Measurements from ENCODE around the gene NMT2.

DNA sequence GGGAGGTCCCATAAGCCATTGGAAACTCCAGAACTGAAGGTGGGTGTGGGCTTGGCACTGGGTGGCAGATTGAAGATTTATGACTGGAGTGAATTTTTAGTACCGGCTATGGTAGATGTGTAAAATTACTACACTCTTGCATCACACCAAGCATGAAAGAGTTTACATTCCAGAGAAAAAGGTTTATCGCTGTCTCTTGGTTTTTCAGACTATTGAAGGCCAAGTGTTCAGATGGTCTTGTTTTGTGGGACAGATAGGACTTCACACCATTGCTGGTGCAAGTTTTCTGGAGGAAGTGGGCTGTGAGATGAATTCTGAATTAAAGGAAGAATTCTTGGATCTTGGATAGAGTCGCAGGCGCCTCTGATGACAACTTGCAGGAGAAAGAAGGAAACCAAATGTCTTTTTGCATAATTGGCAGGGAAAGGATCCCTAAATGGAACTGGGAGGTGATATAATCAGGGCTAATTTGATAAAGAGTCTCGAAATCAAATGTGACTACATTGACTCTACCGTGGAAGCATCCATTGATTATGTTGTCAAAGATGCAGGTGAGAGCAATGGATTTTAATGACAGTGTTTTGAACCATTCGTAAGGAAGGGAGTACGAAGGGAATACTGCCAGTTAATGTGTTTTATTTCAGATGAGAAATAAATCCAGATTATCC is 14.2 kb upstream of the NMT2 start:
- TF ChIP-seq, protein P1, sequence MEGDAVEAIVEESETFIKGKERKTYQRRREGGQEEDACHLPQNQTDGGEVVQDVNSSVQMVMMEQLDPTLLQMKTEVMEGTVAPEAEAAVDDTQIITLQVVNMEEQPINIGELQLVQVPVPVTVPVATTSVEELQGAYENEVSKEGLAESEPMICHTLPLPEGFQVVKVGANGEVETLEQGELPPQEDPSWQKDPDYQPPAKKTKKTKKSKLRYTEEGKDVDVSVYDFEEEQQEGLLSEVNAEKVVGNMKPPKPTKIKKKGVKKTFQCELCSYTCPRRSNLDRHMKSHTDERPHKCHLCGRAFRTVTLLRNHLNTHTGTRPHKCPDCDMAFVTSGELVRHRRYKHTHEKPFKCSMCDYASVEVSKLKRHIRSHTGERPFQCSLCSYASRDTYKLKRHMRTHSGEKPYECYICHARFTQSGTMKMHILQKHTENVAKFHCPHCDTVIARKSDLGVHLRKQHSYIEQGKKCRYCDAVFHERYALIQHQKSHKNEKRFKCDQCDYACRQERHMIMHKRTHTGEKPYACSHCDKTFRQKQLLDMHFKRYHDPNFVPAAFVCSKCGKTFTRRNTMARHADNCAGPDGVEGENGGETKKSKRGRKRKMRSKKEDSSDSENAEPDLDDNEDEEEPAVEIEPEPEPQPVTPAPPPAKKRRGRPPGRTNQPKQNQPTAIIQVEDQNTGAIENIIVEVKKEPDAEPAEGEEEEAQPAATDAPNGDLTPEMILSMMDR (IDR thresholded peaks at IDR 0.05; ENCODE audit: low read depth, low read length, missing input control) = no peak
- TF ChIP-seq, protein P2, sequence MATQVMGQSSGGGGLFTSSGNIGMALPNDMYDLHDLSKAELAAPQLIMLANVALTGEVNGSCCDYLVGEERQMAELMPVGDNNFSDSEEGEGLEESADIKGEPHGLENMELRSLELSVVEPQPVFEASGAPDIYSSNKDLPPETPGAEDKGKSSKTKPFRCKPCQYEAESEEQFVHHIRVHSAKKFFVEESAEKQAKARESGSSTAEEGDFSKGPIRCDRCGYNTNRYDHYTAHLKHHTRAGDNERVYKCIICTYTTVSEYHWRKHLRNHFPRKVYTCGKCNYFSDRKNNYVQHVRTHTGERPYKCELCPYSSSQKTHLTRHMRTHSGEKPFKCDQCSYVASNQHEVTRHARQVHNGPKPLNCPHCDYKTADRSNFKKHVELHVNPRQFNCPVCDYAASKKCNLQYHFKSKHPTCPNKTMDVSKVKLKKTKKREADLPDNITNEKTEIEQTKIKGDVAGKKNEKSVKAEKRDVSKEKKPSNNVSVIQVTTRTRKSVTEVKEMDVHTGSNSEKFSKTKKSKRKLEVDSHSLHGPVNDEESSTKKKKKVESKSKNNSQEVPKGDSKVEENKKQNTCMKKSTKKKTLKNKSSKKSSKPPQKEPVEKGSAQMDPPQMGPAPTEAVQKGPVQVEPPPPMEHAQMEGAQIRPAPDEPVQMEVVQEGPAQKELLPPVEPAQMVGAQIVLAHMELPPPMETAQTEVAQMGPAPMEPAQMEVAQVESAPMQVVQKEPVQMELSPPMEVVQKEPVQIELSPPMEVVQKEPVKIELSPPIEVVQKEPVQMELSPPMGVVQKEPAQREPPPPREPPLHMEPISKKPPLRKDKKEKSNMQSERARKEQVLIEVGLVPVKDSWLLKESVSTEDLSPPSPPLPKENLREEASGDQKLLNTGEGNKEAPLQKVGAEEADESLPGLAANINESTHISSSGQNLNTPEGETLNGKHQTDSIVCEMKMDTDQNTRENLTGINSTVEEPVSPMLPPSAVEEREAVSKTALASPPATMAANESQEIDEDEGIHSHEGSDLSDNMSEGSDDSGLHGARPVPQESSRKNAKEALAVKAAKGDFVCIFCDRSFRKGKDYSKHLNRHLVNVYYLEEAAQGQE (IDR thresholded peaks at IDR 0.05) = no peak
- TF ChIP-seq TAF1 (conservative IDR thresholded peaks at IDR 0.05) = no peak
- TF ChIP-seq, protein P3, sequence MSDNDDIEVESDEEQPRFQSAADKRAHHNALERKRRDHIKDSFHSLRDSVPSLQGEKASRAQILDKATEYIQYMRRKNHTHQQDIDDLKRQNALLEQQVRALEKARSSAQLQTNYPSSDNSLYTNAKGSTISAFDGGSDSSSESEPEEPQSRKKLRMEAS (IDR thresholded peaks at IDR 0.05) = no peak
- no peak for TF ChIP-seq NR2F2 (IDR thresholded peaks at IDR 0.05)
- no peak for TF ChIP-seq JUND (IDR thresholded peaks at IDR 0.05)
- no peak for TF ChIP-seq RXRA (IDR thresholded peaks at IDR 0.05)
- no peak for TF ChIP-seq YY1 (IDR thresholded peaks at IDR 0.05)
